Stimulated activated naive CD4-positive, alpha-beta T cell treated with Interleukin-2 at 50 U/mL for 16 hours (primary cell): ENCODE measurements around the gene ZNF444.
"Not testable (repeated sequence)": the region's sequence is repeated elsewhere in the genome, so short reads cannot be mapped to it uniquely, and the experiment has no call there.

Experiments used
- DNase-seq: peaks from one replicate; lab custom pipeline; 2025; lab: John Stamatoyannopoulos, UW

Gene ZNF444

DNA sequence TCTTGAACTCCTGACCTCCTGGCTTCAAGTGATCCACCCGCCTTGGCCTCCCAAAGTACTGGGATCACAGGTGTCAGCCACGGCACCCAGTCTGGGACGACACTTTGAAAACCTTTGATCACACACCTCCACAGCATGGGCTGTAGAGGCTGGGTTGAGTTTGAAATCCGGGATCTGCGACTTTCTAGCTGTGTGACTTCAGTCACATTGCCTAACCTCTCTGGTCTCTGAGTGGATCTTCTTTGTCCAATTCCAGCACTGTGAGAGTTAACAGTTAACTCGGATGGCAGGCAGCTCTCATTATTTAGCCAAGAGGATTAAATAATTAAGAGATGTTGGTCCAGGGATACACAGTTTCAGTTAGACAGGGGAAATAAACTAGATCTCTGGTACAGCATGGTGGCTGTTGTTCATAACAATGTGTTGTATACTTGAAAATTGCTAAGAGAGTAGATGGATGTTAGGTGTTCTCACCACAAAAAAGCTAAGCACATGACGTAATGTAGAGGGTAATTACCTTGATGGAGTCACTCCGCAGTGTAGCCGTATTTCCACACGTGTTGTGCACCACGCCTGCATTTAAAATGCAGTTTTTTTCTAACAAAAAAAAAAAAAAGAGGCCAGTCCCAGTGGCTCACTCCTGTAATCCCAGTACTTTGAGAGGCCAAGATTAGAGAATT is 36.6 kb downstream of the ZNF444 start:
- DNase-seq = no peak

DNA sequence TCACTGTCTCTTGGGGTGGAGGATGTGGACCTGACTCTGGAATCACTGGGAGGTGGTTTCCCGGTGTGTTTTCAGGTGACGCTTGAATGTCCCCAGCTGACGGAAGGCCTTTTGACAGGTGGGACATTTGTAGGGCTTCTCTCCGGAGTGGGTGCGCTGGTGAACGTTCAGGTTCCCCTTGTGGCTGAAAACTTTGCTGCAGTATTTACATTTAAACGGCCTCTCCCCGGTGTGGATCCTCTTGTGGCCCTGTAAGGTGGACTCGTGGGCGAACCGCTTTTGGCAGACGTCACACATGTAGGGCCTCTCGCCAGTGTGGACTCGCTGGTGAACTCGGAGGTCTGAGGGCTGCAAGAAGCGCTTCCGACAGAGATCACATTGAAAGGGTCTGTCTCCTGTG is 48.7 kb downstream of the ZNF444 start:
- no peak for DNase-seq

DNA sequence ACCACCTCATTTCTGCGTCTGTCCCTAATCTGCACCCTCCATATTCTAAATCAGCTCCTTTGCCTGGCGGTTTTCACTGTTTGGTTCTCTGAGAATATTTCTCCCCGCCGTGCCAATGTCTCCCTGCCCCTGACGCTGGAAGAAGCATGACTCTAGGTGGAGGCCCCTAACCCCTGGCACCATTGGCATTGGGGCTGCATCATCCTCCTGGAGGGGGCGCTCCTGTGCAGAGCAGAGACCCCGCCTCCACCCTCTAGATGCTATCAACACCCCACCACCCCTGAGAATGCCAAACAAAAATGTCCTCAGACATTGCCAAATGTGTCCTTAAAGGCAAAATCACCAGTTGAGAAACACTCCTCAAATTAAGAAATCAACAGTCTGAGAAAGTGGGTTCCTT is 50.0 kb downstream of the ZNF444 start:
- DNase-seq = no peak

DNA sequence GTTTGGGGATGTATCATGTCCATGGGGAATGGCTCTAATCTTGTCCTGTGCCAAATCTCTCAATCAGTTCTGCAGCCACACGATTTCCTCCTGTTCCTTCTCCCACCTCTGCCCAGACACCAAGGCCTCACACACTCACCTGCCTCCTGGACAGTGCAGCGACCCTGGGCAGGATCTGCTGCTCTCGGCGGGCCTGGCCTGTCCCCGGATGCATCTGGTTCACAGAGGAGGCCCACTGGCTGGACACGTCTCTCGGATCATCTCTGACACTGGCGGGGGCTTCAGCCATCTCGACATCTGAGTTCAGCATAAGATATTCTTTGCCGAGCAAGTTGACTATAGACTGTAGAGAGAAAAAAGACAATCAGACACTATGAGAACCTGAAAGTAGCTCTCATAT is 50.6 kb downstream of the ZNF444 start:
- DNase-seq = no peak

DNA sequence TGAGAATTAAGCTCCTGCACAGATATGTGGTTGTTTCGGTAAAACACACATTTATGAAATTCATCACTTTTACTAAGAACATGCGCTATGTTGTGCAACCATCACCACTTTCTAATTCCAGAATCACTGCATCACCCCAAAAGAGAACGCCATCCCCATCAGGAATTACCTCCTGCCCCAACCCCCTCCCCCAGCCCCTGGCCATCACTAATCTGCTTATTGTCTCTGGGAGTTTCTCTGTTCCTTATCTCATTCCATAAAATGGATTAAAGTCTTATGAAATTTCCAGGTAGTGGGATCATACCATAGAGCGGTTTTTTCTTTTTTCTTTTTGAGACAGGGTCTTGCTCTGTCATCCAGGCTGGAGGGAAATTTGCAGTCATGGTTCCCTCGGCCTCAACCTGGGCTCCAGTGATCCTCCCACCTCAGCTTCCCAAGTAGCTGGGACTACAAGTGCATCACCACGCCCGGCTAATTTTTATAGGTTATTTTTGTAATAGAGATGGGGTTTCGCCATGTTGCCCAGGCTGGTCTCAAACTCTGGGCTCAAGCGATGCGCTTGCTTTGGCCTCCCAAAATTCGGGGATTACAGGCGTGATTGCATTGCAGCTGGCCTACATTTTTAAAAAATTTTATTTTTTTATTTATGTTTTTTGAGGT is 53.0 kb downstream of the ZNF444 start:
- DNase-seq = no peak

DNA sequence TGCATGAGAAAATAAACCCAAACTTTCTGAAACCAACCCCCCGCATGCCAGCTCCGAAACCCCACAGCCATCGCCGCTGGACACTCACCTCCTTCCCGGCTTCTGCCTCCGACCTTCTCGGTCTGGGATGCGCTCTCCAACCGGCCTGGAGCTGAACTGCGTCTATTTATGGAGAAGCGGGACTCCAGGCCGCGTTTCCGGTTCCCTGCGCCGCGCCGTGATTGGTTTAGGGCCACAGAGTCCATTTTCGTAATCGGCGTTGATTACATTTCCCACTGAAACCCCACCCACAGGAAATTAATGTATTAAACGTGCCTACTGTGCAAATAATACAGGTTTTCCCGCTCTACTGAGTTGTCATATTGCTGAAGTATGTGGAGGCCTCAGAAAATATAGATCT is 56.6 kb downstream of the ZNF444 start, which contains the start of gene ZSCAN5B:
ZSCAN5B (minus strand) TSS at position 138 of the 400 bp plus-strand sequence. CDS start 4,731 bp downstream, outside the sequence.
- not testable (repeated sequence) for DNase-seq

DNA sequence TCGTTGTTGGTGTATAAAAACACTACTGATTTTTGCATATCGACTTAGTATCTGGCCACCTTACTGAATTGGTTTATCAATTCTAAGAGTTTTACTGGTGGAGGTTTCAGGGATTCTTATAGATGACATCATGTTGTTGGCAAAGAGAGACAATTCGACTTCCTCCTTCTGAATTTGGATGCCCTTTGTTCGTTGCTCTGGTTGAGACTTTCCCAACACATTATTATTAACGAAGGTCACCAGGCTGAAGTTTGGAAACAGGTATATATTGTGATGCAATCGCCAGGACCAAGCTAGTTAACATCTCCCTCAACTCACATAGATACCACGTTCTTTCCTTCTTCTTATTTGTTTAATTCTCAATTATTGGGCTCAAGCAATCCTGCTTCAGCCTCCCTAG is 58.6 kb downstream of the ZNF444 start:
- DNase-seq = no peak

DNA sequence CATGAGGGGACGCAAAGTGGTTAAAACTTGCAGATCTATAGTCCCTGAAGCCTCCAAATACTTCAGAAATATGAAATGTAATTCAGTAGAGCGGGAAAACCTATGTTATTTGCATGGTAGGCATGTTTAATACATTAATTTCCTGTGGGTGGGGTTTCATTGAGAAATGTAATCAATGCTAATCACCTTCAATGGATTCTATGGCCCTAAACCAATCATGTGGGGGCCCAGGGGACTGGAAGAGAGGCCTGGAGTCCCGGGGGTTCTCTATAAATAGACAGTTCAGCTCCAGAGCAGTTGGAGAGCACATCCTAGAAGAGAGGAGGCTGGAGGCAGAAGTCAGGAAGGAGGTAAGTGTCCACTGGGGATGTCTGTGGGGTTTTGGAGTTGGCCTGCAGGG is 60.9 kb downstream of the ZNF444 start, which contains the start of gene ZSCAN5C:
ZSCAN5C (plus strand) TSS at position 301 of the 400 bp plus-strand sequence. CDS start 3,641 bp downstream, outside the sequence.
- DNase-seq = no peak

DNA sequence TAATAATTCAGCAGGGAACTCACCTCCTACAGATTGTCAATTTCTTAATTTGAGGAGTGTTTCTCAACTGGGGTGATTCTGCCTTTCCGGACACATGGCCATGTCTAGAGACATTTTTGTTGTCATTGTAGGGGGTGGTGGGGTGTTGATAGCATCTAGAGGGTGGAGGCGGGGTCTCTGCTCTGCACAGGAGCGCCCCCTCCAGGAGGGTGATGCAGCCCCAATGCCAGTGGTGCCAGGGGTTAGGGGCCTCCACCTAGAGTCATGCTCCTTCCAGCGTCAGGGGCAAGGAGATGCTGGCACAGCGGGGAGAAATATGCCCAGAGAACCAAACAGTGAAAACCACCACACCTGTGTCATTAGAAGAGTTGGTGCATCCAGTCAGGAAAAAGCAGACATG is 66.5 kb downstream of the ZNF444 start:
- DNase-seq = not testable (repeated sequence)

DNA sequence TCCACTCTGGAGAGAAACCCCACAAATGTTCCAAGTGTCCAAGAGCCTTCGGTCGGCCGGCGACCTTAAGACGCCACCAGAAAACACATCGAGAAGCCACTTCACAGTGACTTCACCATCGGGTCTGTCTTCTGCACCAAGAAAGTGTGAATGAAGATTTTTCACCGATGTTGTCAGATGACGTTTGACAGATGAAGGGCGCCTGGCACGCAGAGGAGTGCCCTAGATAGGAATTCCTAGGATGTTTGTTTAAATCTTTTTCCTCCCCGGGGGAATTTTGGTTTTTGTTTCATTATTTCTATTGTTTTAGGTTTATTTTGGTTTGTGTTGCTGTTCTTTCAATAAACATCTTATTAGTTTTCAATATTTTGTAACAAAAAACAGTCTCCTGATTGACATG is 68.0 kb downstream of the ZNF444 start:
- no peak for DNase-seq

DNA sequence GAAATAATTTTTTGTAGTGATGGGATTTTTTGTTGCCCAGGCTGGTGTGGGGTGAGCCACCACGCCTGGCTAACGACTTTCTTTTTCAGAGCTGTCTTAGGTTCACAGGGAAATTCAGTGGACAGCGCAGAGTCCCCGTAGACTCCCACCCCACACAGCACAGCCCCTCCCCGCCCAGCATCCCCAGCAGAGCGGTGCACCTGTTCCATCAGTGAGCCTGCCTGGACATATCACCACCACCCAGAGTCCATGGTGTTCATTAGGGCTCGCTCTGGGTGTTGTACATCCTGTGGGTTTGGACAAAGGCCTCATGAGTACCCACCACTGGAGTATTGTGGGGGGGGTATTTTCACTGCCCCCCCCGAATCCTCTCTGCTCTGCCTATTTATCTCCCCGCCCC is 68.9 kb downstream of the ZNF444 start:
- DNase-seq = not testable (repeated sequence)
